Right hindlimb (tissue), 1 donor: ENCODE measurements around the gene LYZL1.
"Not testable (repeated sequence)": the region's sequence is repeated elsewhere in the genome, so short reads cannot be mapped to it uniquely, and the experiment has no call there.

Source experiments
- DNase-seq: peaks from one replicate; pipeline ENCODE4 v3.0.0-alpha.2; 2018

LYZL1 gene

DNA sequence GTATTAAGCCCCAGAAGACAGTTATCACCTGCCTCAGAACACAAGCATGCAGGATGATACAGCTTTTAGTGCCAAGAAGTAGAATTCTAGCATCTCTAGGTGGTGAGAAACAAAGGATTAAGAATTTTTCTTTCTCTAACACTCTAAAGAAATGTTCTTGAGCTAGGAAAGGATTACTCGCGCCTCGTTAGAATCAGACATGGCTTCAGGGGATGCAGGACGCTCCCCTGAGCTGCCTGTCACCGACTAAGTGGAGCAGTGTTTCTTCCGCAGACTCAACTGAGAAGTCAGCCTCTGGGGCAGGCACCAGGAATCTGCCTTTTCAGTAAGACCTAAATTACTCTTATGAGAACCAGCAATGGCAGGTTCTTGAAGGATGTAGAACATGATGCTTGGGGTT, at the start of gene LYZL1:
LYZL1 (plus strand) TSS at position 165 of the 400 bp plus-strand sequence. CDS start 2,798 bp downstream, outside the sequence.
- not testable (repeated sequence) for DNase-seq

DNA sequence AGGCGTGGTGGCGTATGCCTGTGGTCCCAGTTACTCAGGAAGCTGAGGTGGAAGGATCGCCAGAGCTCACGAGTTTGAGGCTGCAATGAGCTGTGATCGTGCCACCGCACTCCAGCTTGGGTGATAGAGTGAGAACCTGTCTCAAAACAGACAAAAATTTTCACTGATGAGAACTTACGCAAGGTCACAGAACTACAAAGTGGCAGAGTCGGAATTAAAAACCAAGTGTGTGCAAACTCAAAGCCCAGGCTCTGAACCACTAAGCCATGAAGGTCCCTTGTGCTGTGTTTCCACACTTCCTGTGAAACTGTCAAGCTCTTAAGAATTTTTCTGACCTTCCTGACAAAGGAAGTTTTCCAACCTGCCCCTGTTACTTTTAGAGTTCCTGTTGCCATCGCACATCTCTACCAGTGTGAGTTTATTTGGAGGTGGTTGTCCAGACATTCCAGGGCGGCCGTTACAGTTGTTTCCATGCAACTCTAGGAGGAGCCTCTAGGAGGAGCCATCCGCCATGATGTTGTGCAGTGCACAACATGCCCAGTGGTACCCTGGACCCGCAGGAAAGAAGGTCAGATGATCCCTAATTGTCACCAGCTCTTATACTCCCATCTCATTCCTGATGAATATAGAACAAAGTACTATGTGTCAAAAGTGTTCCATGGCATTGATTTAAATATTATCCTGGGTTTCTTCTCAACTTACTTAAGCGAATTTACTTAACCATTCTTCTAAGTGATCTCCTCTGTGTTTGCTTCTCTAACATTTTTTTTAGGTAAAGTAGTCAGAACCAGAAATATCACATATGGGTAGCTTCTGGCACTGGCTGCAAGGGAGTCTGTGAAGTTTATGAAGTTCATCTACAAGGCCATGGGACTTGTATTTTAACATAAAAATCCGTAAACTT, 49.0 kb upstream of the LYZL1 start:
- DNase-seq = no peak

- peak; percentile 65 for DNase-seq
Observed at GRCh38 chr10:29240986-29241660, 47.7 kb upstream of the LYZL1 start.

GRCh38 chr10:29241925-29242324, 46.9 kb upstream of the LYZL1 start:
- DNase-seq = no peak

- DNase-seq = no peak
Observed at GRCh38 chr10:29243066-29243465, 45.8 kb upstream of the LYZL1 start.

- no peak for DNase-seq
Observed at GRCh38 chr10:29243750-29244149, 45.1 kb upstream of the LYZL1 start.

DNA sequence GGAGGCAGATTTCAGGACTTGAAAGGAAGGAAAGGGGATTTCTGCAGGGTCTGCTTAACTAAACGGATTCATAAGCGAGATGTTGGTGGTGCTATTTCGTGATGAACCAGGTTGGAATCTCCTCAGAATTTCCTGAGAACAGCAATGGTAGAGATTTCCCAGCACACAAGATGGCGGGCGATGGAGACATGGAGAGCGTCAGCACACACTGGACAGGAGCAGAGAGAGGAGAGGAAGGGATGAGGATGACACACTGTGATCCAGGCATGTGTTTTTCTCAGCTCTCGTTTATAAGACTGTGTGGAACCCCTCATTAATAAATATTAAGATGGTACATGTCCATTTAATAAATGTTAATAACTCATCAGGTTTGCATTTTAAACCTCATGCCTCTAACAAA, 43.9 kb upstream of the LYZL1 start:
- no peak for DNase-seq

DNA sequence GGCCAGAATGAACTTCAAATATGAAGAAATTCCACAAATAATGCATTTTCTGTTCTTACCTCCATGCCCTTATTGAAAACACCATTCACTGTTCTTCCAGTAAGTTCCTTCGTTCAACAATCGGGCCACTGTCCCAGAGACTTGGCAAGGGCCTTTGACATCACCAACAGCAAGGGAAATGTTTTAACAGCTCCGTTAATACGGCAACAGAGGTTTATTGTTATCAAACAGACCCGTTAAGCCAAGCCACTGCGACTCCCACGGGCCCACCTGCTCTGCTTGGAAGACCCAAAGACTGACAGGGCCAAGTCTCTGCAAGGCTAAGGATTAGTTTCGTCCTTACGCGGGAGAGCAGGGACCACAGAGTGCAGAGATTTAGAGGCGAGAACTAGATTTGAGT, 43.4 kb upstream of the LYZL1 start:
- peak; percentile 79 for DNase-seq

DNA sequence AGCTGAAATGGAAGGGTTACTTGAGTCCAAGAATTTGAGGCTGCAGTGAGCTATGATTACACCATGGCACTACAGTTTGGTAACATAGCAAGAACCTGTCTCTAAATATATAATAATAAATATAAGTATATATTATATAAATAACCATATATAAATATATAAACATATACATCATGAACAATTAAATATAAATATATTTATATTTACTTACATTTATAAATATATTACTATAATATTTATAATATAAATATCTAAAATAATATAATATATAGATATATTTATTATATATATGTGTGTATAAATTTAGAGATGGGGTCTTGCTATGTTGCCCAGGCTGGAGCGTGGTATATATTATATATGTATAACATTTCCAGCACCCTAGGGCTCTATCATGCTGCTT, 42.4 kb upstream of the LYZL1 start:
- no peak for DNase-seq

DNA sequence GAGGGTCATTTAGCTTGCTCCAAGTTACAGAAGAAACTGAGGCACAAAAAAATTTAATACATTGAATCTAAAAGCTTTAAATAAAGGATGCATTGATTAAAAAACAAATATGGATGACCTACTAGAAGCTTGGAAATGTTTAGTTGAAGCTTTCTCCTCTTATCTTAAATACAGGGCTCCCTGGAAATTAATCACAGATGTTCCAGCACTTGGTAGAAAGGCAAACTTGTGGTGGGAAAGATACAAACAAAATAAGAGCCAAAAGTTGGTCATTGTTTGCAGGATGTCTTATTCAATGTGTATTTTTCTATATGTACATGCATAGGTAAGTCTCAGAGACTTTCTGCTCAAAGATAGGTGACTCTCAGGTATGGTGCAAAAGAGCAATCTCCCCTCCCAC, 40.7 kb upstream of the LYZL1 start:
- DNase-seq = no peak

DNA sequence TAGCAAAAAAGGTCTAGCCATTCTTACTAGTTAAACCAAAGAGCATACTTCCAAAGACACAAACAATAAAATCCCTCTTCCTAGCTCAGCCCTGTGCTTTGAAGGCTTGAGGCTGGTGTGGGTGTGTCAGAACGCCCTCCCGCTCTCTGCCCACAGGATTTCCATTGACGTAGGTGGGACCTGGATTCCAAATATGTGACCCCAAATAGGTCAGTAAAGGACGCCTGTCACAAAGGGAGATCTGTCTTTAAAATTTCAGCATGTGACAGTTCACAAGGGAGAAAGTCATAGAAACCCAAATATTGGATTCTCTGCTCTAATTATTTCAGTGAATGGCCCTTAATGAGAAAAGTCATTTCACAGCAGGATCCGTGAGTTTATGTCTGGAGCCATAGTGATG, 39.9 kb upstream of the LYZL1 start:
- no peak for DNase-seq

GRCh38 chr10:29250066-29250465, 38.8 kb upstream of the LYZL1 start:
- DNase-seq = no peak

DNA sequence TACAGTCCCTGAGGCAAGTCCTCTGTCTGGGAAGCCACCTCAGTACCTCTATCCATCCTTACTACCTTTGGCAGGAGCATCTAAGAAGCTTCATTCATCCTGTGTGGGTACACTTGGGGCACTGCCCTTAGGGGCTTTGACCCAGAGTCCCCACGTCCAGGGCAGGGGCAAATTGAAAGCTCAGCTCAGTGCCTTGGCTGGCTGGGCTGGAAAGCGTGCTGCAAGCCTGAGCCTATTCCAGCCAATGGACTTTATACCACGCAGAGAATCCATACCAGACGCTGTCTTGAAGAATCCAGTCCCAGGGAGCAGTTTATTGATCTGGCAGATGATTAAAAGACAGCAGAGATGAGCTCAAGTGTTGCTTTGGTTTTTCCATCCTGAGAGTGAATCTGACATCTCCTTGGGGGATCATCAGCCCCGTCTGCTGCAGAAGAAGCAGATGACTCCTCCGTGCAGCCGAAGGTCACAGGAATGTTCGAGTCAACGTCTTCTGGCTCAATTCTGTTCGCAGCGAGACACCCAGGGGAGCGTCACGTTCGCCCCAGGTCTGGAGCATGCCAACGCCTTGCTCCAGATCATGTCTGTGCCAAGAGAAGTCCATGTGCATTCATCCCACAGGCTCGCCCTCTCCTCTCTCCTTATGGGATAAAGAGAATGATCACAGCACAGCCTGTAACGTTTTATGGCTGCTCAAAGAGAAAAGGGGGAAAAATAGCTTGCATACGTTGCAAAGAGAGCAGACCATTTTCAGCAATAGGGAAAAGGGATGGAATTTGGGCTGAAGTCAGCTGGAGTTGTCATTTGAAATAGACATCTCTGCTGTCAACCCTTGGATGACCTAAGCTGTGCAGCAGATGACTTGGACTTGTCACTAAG, 35.8 kb upstream of the LYZL1 start:
- DNase-seq = peak; percentile 84

- no peak for DNase-seq
Observed at GRCh38 chr10:29253690-29254029, 35.2 kb upstream of the LYZL1 start.

DNA sequence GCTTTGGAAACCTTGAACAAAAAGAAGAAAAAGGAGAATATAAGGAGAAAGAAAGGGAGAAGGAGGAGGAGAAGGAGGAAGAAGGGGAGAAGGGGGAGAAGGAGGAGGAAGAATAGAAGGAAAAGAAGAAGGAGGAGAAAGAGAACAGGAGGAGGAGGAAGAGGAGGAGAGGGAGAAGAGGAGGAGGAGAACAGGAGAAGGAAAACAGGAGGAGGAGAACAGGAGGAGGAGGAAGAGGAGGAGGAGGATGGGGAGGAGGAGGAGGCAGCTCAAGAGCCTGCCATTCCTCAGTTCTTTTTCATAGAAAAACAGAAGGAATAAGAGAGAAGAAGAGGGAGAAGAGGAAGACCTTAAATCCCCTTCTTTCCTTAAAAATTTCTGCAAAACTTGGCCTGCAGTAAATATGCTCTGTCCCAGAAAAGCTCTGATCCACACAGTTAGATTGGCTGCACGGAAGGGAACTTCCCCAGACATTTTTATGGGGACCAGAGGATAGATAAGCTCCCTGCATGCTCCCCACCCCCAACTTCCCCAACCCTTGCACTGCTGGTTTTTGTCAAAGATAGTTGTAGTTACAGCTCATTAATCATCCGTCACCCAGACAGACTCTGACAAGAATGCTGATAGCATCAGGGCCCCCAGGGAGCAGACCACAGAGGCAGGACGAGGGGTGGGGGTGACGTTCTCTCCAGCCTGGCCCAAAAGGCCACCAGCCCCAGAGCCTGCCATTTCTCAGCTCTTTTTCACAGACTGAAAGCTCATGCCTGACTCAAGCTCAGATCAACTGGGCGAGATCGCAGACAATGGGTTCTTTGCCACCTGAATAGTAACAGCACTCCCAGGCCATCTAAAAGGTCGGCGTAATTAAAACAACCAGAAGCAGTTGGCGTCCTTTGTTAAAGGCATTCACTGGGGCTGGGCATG, 34.5 kb upstream of the LYZL1 start:
- no peak for DNase-seq

DNA sequence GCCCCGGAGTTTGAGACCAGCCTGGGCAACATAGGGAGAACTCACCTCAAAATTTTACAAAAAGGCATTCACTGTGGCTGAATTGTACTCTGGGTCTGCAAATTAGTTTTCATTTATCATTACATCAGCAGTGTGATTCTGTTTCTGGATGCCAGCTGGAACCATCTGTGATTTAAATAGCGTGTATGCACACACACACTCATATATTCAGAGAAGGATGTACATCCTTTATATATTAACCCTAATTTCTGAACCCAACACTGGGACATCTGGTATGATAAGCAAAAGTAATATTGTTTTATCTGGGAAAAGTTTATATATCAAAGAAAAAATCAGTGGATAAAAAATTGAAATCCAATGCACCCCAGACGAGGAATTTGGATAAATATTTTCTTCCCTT, 33.8 kb upstream of the LYZL1 start:
- no peak for DNase-seq

DNA sequence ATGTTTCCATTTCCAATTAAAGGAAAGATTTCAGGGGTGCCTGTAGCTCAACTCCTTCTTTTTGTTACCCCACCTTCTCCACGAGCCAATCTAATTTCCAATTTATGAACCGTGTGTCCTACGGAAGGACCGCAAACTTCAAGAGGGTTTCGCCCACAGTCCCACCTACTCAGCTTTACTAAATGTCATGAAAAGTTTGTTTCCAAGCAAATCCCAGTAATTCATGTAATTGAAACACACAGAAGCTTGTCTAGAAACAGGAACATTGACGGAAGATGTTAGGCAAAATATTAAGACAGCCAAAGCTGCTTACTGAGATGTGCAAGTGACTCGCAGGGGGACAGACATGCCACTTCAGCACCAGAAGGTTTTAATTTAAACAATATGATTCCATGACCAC, 32.9 kb upstream of the LYZL1 start:
- DNase-seq = no peak

DNA sequence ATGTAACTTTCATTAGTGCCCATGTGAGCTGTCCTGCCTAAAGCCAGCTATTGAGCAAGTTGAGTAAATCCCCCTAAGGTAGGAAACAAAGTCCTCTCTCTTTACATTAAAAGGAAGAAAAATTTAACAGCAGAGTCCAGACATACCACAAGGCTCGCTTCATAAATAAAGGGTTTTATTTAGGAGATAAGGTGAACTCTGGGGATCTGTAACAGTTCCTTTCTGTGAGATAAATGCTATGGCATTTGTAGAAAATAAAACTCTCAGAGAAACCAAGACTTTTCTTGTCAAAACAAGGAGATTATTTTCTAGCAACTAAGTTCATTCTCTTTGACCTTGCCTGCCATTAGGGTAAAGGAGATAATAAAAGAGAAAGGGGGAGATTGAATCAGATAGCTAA, 32.3 kb upstream of the LYZL1 start:
- DNase-seq = no peak

GRCh38 chr10:29257106-29257783, 31.6 kb upstream of the LYZL1 start:
- peak; percentile 78 for DNase-seq

DNA sequence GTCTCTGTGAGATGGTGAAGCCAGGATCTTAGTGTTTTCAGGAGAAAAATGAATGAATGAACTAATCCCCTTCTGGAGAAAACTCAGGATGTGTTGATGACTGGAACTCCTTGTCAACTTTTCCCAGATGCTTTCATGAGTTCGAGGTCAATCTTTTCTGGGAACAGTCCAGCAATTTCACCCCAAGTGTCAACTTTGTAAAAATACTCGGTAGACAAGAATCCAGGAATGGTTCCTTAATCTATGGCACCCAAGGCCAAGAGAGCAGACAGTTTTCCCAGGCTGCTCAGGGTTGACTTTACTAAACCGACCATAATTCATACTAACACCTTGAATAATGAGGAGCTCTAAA, 31.1 kb upstream of the LYZL1 start:
- DNase-seq = no peak

DNA sequence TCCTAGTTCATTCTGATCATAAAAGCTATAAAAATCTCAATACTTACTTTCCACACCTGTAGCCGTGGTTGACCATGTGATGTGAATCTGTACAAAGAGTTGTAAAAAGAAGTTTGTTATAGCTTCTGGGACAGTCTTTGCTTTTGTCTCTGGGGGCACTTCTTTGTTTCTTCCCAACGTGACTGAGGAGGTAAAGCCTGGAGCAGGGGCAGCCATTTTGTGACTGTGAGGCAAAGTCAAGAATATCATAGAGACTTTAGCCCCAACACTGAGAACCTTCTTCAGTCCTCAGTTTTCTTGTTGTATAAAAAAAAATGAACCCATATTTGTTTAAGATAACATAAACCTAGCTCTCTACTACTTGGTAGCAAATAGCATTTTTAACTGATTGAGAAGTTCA, 29.4 kb upstream of the LYZL1 start:
- no peak for DNase-seq

- no peak for DNase-seq
Observed at GRCh38 chr10:29263506-29263905, 25.4 kb upstream of the LYZL1 start.
